B cell (primary cell): ENCODE measurements around the gene KRTAP10-7.

Source experiments
- EZH2 ChIP-seq: IDR thresholded peaks from 2 replicates; pipeline ENCODE4 v1.6.1; 2012; ENCODE audit warnings: borderline replicate concordance, low read depth, mild to moderate bottlenecking, moderate library complexity, low read length; ENCODE audit not compliant: insufficient read depth, poor library complexity, severe bottlenecking
- TF ChIP-seq, protein P1 (sequence below): fragments of 200-600 bp; IDR thresholded peaks from one replicate; pipeline ENCODE4 v1.8.0; 2022; ENCODE audit warnings: antibody characterized with exemption, mild to moderate bottlenecking

DNA sequence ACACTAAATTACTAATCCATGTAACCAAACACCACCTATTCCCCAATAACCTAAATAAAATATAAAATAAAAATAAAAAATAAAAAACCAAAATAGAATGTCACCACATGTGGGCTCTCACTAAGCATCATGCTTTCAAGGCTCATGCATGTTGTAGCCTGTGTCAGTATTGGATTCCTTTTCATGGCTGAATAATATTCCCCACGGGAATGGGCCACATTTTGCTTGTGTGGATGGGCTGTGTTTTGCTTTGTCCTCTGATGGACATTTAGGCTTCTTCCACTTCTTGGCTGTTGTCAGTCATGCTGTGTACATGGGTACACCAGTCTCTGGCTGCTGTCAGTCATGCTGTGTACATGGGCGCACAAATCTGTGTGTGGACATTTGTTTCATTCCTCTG is 11.3 kb upstream of the KRTAP10-7 start:
- TF ChIP-seq, protein P1, sequence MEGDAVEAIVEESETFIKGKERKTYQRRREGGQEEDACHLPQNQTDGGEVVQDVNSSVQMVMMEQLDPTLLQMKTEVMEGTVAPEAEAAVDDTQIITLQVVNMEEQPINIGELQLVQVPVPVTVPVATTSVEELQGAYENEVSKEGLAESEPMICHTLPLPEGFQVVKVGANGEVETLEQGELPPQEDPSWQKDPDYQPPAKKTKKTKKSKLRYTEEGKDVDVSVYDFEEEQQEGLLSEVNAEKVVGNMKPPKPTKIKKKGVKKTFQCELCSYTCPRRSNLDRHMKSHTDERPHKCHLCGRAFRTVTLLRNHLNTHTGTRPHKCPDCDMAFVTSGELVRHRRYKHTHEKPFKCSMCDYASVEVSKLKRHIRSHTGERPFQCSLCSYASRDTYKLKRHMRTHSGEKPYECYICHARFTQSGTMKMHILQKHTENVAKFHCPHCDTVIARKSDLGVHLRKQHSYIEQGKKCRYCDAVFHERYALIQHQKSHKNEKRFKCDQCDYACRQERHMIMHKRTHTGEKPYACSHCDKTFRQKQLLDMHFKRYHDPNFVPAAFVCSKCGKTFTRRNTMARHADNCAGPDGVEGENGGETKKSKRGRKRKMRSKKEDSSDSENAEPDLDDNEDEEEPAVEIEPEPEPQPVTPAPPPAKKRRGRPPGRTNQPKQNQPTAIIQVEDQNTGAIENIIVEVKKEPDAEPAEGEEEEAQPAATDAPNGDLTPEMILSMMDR, result no peak
- TF ChIP-seq EZH2, result no peak
